ENCODE measurements around the gene IMPDH1. TPM values are rescaled to one million over a fixed set of nuclear protein-coding genes. Genes with fewer than 3 reads are reported as not detected.
A peak's percentile ranks its signal among the peaks of the same experiment; 100 is the strongest.

Gene IMPDH1
- total and polyA plus RNA-seq, 9 of the 15 experiments (the other 6 are each of a cell fraction or from before 2014, with no cell fraction given): 0.80 to 118 (median 64.3) TPM

- TF ChIP-seq, protein P1, sequence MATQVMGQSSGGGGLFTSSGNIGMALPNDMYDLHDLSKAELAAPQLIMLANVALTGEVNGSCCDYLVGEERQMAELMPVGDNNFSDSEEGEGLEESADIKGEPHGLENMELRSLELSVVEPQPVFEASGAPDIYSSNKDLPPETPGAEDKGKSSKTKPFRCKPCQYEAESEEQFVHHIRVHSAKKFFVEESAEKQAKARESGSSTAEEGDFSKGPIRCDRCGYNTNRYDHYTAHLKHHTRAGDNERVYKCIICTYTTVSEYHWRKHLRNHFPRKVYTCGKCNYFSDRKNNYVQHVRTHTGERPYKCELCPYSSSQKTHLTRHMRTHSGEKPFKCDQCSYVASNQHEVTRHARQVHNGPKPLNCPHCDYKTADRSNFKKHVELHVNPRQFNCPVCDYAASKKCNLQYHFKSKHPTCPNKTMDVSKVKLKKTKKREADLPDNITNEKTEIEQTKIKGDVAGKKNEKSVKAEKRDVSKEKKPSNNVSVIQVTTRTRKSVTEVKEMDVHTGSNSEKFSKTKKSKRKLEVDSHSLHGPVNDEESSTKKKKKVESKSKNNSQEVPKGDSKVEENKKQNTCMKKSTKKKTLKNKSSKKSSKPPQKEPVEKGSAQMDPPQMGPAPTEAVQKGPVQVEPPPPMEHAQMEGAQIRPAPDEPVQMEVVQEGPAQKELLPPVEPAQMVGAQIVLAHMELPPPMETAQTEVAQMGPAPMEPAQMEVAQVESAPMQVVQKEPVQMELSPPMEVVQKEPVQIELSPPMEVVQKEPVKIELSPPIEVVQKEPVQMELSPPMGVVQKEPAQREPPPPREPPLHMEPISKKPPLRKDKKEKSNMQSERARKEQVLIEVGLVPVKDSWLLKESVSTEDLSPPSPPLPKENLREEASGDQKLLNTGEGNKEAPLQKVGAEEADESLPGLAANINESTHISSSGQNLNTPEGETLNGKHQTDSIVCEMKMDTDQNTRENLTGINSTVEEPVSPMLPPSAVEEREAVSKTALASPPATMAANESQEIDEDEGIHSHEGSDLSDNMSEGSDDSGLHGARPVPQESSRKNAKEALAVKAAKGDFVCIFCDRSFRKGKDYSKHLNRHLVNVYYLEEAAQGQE (IDR thresholded peaks at IDR 0.05; ENCODE audit: borderline replicate concordance): peak; percentile 80; the same call in 1 of the 2 replicates
- TF ChIP-seq, protein P1 (CRISPR knock-in tag; IDR thresholded peaks at IDR 0.05; ENCODE audit: low read depth): no peak
- TF ChIP-seq RCOR1 (IDR thresholded peaks at IDR 0.05; ENCODE audit: borderline replicate concordance in 1 of 2, low read depth in 2 of 2, low read length in 2 of 2): peak in 1 of 2 experiments; percentile 62; a peak in 2 of 4 replicates
- TF ChIP-seq ARID3B (CRISPR knock-in tag; IDR thresholded peaks at IDR 0.05; ENCODE audit: borderline replicate concordance): no peak
- no peak for TF ChIP-seq ZNF551 (CRISPR knock-in tag; IDR thresholded peaks at IDR 0.05)
- peak; percentile 34; the same call in 1 of the 2 replicates for TF ChIP-seq CREM (IDR thresholded peaks at IDR 0.05; ENCODE audit: low read depth)
- no peak for TF ChIP-seq HDAC3 (IDR thresholded peaks at IDR 0.05; ENCODE audit: borderline replicate concordance, partially characterized antibody)
- no peak for TF ChIP-seq ZNF133 (CRISPR knock-in tag; IDR thresholded peaks at IDR 0.05)
- TF ChIP-seq, protein P2, sequence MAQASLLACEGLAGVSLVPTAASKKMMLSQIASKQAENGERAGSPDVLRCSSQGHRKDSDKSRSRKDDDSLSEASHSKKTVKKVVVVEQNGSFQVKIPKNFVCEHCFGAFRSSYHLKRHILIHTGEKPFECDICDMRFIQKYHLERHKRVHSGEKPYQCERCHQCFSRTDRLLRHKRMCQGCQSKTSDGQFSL (CRISPR knock-in tag; IDR thresholded peaks at IDR 0.05): peak; percentile 94
- TF ChIP-seq, protein P2 (tag; IDR thresholded peaks at IDR 0.05): peak in 1 of 2 experiments; percentile 74; a peak in 2 of 4 replicates
- TF ChIP-seq ZFP36 (IDR thresholded peaks at IDR 0.05; ENCODE audit: low read depth, low read length, partially characterized antibody): peak; percentile 14
- no peak for TF ChIP-seq MED1 (CRISPR knock-in tag; IDR thresholded peaks at IDR 0.05; ENCODE audit: borderline replicate concordance)
- no peak for TF ChIP-seq ZNF717 (CRISPR knock-in tag; IDR thresholded peaks at IDR 0.05)
- TF ChIP-seq ATF6 (CRISPR knock-in tag; IDR thresholded peaks at IDR 0.05): no peak
- TF ChIP-seq JUND (IDR thresholded peaks at IDR 0.05; ENCODE audit: borderline replicate concordance, low read depth, low read length): 0 out of 2 replicates have a peak, but pooled peaks have one; percentile 35
- no peak; the same call in 2 of the 3 replicates for TF ChIP-seq JUND (tag; IDR thresholded peaks at IDR 0.05; ENCODE audit: borderline replicate concordance, low read depth, low read length)
Observed at GRCh38 chr7:128459394-128459878, 49.7 kb upstream of the IMPDH1 start (continued).
